Measurements from ENCODE around the gene PLEKHM3. TPM values are rescaled to one million over a fixed set of nuclear protein-coding genes. Genes with fewer than 3 reads are reported as not detected.
A peak's percentile ranks its signal among the peaks of the same experiment; 100 is the strongest.

Gene PLEKHM3
- total RNA-seq, 4 donors from 2014 or later: 5.6 to 8.8 (median 6.8) TPM

GRCh38 chr2:207869784-207870778 is 155.2 kb downstream of the PLEKHM3 start:
- no peaks in the 10 kb centered on the region for H3K9me3 ChIP-seq
- H3K4me1 ChIP-seq: peaks cover 3 to 11% of the 10 kb centered on the region in 2 donors
- in situ Hi-C loops (cut with MboI; ENCODE audit: low sequenced_read_pairs in 4 of 4) (no loop called here), intact Hi-C loops (cut with DNase I; ENCODE audit: low total_unique reads) (no loop called here)
- no peak overlapping the region for H3K27ac ChIP-seq
- DNase-seq (no peak), ATAC-seq (peak in 1 of 2 donors; percentile 56)
- H3K4me3 ChIP-seq: no peak overlapping the region
- no peaks in the 10 kb centered on the region for H3K36me3 ChIP-seq
- TF ChIP-seq, protein P1, sequence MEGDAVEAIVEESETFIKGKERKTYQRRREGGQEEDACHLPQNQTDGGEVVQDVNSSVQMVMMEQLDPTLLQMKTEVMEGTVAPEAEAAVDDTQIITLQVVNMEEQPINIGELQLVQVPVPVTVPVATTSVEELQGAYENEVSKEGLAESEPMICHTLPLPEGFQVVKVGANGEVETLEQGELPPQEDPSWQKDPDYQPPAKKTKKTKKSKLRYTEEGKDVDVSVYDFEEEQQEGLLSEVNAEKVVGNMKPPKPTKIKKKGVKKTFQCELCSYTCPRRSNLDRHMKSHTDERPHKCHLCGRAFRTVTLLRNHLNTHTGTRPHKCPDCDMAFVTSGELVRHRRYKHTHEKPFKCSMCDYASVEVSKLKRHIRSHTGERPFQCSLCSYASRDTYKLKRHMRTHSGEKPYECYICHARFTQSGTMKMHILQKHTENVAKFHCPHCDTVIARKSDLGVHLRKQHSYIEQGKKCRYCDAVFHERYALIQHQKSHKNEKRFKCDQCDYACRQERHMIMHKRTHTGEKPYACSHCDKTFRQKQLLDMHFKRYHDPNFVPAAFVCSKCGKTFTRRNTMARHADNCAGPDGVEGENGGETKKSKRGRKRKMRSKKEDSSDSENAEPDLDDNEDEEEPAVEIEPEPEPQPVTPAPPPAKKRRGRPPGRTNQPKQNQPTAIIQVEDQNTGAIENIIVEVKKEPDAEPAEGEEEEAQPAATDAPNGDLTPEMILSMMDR (IDR thresholded peaks at IDR 0.05 in 4 of 5, conservative IDR thresholded peaks at IDR 0.05 in 1 of 5): no peak
- TF ChIP-seq POLR2A (IDR thresholded peaks at IDR 0.05): no peak
- H3K27me3 ChIP-seq: no peaks in the 10 kb centered on the region

GRCh38 chr2:207868855-207869596 is 156.3 kb downstream of the PLEKHM3 start:
- Histone ChIP-seq H3K4me3 (no peak overlapping the region), H3K27ac (no peak overlapping the region), H3K27me3 (no peaks in the 10 kb centered on the region), H3K36me3 (no peaks in the 10 kb centered on the region), H3K9me3 (no peaks in the 10 kb centered on the region), H3K4me1 (peaks cover 3 to 11% of the 10 kb centered on the region in 2 donors)
- DNase-seq (no peak), ATAC-seq (no peak)
- TF ChIP-seq, protein P1 (IDR thresholded peaks at IDR 0.05 in 4 of 5, conservative IDR thresholded peaks at IDR 0.05 in 1 of 5): no peak
- in situ Hi-C loops (cut with MboI; ENCODE audit: low sequenced_read_pairs in 4 of 4): no loop called here
- intact Hi-C loops (cut with DNase I; ENCODE audit: low total_unique reads): no loop called here

GRCh38 chr2:207867905-207868304 is 157.4 kb downstream of the PLEKHM3 start:
- TF ChIP-seq POLR2A (IDR thresholded peaks at IDR 0.05): no peak
- TF ChIP-seq, protein P1 (IDR thresholded peaks at IDR 0.05 in 4 of 5, conservative IDR thresholded peaks at IDR 0.05 in 1 of 5): no peak
- no peaks in the 10 kb centered on the region for H3K9me3 ChIP-seq
- ATAC-seq (no peak), DNase-seq (no peak)
- H3K27ac ChIP-seq: no peak overlapping the region
- intact Hi-C loops (cut with DNase I; ENCODE audit: low total_unique reads): no loop called here
- no peaks in the 10 kb centered on the region for H3K36me3 ChIP-seq
- H3K4me3 ChIP-seq: no peak overlapping the region
- peaks cover 3 to 11% of the 10 kb centered on the region in 2 donors for H3K4me1 ChIP-seq
- H3K27me3 ChIP-seq: no peaks in the 10 kb centered on the region
- in situ Hi-C loops (cut with MboI; ENCODE audit: low sequenced_read_pairs in 4 of 4): no loop called here

GRCh38 chr2:207867056-207867455 is 158.3 kb downstream of the PLEKHM3 start:
- Histone ChIP-seq H3K4me1 (peaks cover 3 to 11% of the 10 kb centered on the region in 2 donors), H3K27ac (no peak overlapping the region), H3K36me3 (no peaks in the 10 kb centered on the region), H3K9me3 (no peaks in the 10 kb centered on the region), H3K4me3 (no peak overlapping the region), H3K27me3 (no peaks in the 10 kb centered on the region)
- ATAC-seq (no peak), DNase-seq (no peak)
- intact Hi-C loops (cut with DNase I; ENCODE audit: low total_unique reads) (no loop called here), in situ Hi-C loops (cut with MboI; ENCODE audit: low sequenced_read_pairs in 4 of 4) (no loop called here)
- TF ChIP-seq POLR2A (IDR thresholded peaks at IDR 0.05): no peak
- TF ChIP-seq, protein P1 (IDR thresholded peaks at IDR 0.05 in 4 of 5, conservative IDR thresholded peaks at IDR 0.05 in 1 of 5): no peak

All from gastrocnemius medialis (tissue), 4 donors.